GM12878 (cell line): ENCODE data around the gene POR. TPM values are rescaled to one million over a fixed set of nuclear protein-coding genes. Genes with fewer than 3 reads are reported as not detected.
A peak's percentile ranks its signal among the peaks of the same experiment; 100 is the strongest.

Experiments
- ATF7 ChIP-seq: fragments of 450-650 bp; IDR thresholded peaks from 2 replicates; pipeline ENCODE4 v1.6.1; 2016; ENCODE audit warnings: low read depth, mild to moderate bottlenecking
- BCL3 ChIP-seq: IDR thresholded peaks from 2 replicates; pipeline ENCODE4 v1.6.1; 2011; ENCODE audit warnings: borderline replicate concordance, low read depth, mild to moderate bottlenecking, moderate library complexity, low read length; ENCODE audit not compliant: insufficient read depth, poor library complexity, severe bottlenecking
- BHLHE40 ChIP-seq, 2 experiments: fragments of 450-650 bp in 1 of 2; IDR thresholded peaks; 2 replicates each; pipeline ENCODE4 v1.6.1; 2011 to 2017; ENCODE audit warnings: low read depth in 2 of 2, borderline replicate concordance in 1 of 2, improper control_type of control experiment in 1 of 2, low read length in 1 of 2, mild to moderate bottlenecking in 1 of 2
- DPF2 ChIP-seq: fragments of 450-650 bp; IDR thresholded peaks from 2 replicates; pipeline ENCODE4 v1.6.1; 2017; ENCODE audit warnings: mild to moderate bottlenecking
- HSF1 ChIP-seq: fragments of 150-350 bp; IDR thresholded peaks from 2 replicates; pipeline ENCODE4 v1.6.1; 2014; ENCODE audit warnings: mild to moderate bottlenecking, low read depth, low read length
- IRF5 ChIP-seq: fragments of 450-650 bp; IDR thresholded peaks from 2 replicates; pipeline ENCODE4 v1.6.1; 2017; ENCODE audit warnings: borderline replicate concordance
- JUNB ChIP-seq: IDR thresholded peaks from 2 replicates; pipeline ENCODE4 v1.6.1; 2016; ENCODE audit warnings: antibody characterized with exemption, mild to moderate bottlenecking
- MAX ChIP-seq: IDR thresholded peaks from 2 replicates; pipeline ENCODE4 v1.6.1; 2012; ENCODE audit warnings: low read depth, low read length, improper control_type of control experiment
- MLLT1 ChIP-seq: fragments of 450-650 bp; IDR thresholded peaks from 2 replicates; pipeline ENCODE4 v1.6.1; 2016; ENCODE audit warnings: mild to moderate bottlenecking
- NFXL1 ChIP-seq: fragments of 450-650 bp; IDR thresholded peaks from 2 replicates; pipeline ENCODE4 v1.6.1; 2017; ENCODE audit warnings: antibody characterized with exemption, mild to moderate bottlenecking, borderline replicate concordance
- NR2F1 ChIP-seq: fragments of 450-650 bp; conservative IDR thresholded peaks from 2 replicates; pipeline ENCODE4 v1.6.1; 2017; ENCODE audit warnings: mild to moderate bottlenecking
- PAX8 ChIP-seq: fragments of 450-650 bp; IDR thresholded peaks from 2 replicates; pipeline ENCODE4 v1.6.1; 2017; ENCODE audit warnings: mild to moderate bottlenecking, moderate library complexity
- RFX5 ChIP-seq: IDR thresholded peaks from 2 replicates; pipeline ENCODE4 v1.6.1; 2011; ENCODE audit warnings: low read depth, low read length, improper control_type of control experiment
- SIN3A ChIP-seq: IDR thresholded peaks from 2 replicates; pipeline ENCODE4 v1.6.1; 2012; ENCODE audit warnings: low read depth, low read length, improper control_type of control experiment
- ZNF207 ChIP-seq: fragments of 450-650 bp; IDR thresholded peaks from 2 replicates; pipeline ENCODE4 v1.6.1; 2014; ENCODE audit warnings: antibody characterized with exemption, mild to moderate bottlenecking, borderline replicate concordance
- ZNF24 ChIP-seq: fragments of 450-650 bp; IDR thresholded peaks from 2 replicates; pipeline ENCODE4 v1.6.1; 2017; ENCODE audit warnings: antibody characterized with exemption, mild to moderate bottlenecking
- polyA plus RNA-seq, 11 experiments: library from polyadenylated mRNA; depleted of rRNA in 4 of 11; unstranded in 6 of 11; stranded (reverse) in 5 of 11; fragments of >200 nt; fragmentation: Nextera tagmentation in 4 of 11; fragmentation: Illumina TruSeq in 1 of 11; extraction: Ambion mirVana in 4 of 11; extraction: Trizol in 1 of 11; gene quantifications; 1 replicate in 1 of 11; 2 replicates in 10 of 11; pipeline versions ENCODE4 v1.2.1 to v1.2.3, GENCODE V29; 2011 to 2016; ENCODE audit warnings: inconsistent platforms in 2 of 11, missing spikeins in 2 of 11, low read depth in 1 of 11
- total RNA-seq, 4 experiments: library from RNA; depleted of rRNA in 3 of 4; stranded (reverse); fragments of >200 nt in 3 of 4; fragmentation: Illumina TruSeq in 1 of 4; extraction: Trizol in 1 of 4; gene quantifications; 2 replicates each; pipeline versions ENCODE4 v1.2.1 to v1.2.3, GENCODE V29; 2013 to 2021
- TF ChIP-seq, protein P1 (sequence below): fragments of 450-650 bp; formaldehyde crosslinking; IDR thresholded peaks from 2 replicates; pipeline ENCODE4 v1.4.0; 2022; ENCODE audit warnings: mild to moderate bottlenecking, moderate library complexity
- TF ChIP-seq, protein P2 (sequence below): fragments of 450-650 bp; IDR thresholded peaks from 2 replicates; pipeline ENCODE4 v1.6.1; 2014; ENCODE audit warnings: mild to moderate bottlenecking

The POR gene
- total and polyA plus RNA-seq, 10 of the 15 experiments (the other 5 are each of a cell fraction or from before 2014, with no cell fraction given): 2.2 to 75.8 (median 35.9) TPM

DNA sequence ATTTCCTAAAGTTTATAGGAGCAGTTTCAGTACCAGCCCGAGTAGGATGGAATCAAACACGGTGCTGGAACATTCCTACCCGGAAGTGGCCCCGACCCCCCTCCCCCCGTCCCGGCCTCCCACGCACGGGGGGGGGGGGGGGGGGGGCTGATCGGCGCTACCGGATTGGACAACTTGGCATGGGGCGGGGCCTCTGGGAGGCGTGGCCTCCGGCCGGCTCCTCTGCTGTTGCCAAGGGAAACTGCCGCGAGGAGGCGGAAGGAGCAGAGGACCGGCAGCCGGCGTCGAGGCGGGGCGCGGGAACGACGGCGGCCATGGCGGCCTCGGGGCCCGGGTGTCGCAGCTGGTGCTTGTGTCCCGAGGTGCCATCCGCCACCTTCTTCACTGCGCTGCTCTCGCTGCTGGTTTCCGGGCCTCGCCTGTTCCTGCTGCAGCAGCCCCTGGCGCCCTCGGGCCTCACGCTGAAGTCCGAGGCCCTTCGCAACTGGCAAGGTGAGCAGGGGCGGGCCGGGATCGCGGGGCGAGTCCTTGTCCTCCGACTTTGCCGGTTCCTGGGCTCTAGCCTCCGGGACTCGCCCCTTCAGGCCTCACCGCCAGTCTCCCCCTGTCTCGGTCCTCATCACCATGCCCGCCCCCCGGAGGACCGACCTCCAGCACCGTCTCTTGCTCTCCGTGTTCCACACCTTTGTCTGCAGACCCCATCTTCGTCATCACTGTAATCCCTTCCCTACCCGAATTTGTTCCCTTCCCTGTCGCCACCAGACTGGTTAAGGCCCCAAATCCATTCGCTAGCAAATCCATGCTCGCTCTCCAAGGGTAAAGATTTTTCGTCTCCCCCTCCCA, 36.0 kb upstream of the POR start, which contains the start of gene RHBDD2 (continued):
- TF ChIP-seq, protein P1, sequence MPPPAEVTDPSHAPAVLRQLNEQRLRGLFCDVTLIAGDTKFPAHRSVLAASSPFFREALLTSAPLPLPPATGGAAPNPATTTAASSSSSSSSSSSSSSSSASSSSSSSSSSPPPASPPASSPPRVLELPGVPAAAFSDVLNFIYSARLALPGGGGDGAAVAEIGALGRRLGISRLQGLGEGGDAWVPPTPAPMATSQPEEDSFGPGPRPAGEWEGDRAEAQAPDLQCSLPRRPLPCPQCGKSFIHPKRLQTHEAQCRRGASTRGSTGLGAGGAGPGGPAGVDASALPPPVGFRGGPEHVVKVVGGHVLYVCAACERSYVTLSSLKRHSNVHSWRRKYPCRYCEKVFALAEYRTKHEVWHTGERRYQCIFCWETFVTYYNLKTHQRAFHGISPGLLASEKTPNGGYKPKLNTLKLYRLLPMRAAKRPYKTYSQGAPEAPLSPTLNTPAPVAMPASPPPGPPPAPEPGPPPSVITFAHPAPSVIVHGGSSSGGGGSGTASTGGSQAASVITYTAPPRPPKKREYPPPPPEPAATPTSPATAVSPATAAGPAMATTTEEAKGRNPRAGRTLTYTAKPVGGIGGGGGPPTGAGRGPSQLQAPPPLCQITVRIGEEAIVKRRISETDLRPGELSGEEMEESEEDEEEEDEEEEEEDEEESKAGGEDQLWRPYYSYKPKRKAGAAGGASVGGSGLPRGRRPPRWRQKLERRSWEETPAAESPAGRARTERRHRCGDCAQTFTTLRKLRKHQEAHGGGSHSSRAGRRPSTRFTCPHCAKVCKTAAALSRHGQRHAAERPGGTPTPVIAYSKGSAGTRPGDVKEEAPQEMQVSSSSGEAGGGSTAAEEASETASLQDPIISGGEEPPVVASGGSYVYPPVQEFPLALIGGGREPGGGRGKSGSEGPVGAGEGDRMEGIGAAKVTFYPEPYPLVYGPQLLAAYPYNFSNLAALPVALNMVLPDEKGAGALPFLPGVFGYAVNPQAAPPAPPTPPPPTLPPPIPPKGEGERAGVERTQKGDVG (CRISPR knock-in tag): no peak
- TF ChIP-seq NR2F1: 0 out of 2 replicates have a peak, but pooled peaks have one; percentile 47
- no peak for TF ChIP-seq BCL3
- TF ChIP-seq, protein P2, sequence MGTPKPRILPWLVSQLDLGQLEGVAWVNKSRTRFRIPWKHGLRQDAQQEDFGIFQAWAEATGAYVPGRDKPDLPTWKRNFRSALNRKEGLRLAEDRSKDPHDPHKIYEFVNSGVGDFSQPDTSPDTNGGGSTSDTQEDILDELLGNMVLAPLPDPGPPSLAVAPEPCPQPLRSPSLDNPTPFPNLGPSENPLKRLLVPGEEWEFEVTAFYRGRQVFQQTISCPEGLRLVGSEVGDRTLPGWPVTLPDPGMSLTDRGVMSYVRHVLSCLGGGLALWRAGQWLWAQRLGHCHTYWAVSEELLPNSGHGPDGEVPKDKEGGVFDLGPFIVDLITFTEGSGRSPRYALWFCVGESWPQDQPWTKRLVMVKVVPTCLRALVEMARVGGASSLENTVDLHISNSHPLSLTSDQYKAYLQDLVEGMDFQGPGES: 0 out of 2 replicates have a peak, but pooled peaks have one; percentile 44
- TF ChIP-seq JUNB: no peak
- no peak for TF ChIP-seq NFXL1
- peak in 1 of 2 experiments; percentile 46; a peak in 2 of 4 replicates for TF ChIP-seq BHLHE40 (IDR thresholded peaks at IDR 0.05; ENCODE audit: borderline replicate concordance in 1 of 2, low read depth in 2 of 2, low read length in 1 of 2)
- peak; percentile 72; the same call in 1 of the 2 replicates for TF ChIP-seq ZNF207
- peak; percentile 78; the same call in 1 of the 2 replicates for TF ChIP-seq DPF2
- TF ChIP-seq RFX5: no peak
- peak; percentile 70; the same call in 1 of the 2 replicates for TF ChIP-seq HSF1
- TF ChIP-seq ZNF24: no peak
- TF ChIP-seq MLLT1: no peak
- no peak for TF ChIP-seq IRF5
- TF ChIP-seq SIN3A: peak; percentile 83; the same call in 1 of the 2 replicates
- peak; percentile 70 for TF ChIP-seq MAX
- no peak for TF ChIP-seq PAX8
- no peak for TF ChIP-seq ATF7
